ENCODE results near the gene GLOD4. TPM values are rescaled to one million over a fixed set of nuclear protein-coding genes. Genes with fewer than 3 reads are reported as not detected.
A peak's percentile ranks its signal among the peaks of the same experiment; 100 is the strongest.
"Not testable (repeated sequence)": the region's sequence is repeated elsewhere in the genome, so short reads cannot be mapped to it uniquely, and the experiment has no call there.

Gene GLOD4
- total RNA-seq, 2 experiments from 2014 or later: 59.5 to 64.0 TPM

DNA sequence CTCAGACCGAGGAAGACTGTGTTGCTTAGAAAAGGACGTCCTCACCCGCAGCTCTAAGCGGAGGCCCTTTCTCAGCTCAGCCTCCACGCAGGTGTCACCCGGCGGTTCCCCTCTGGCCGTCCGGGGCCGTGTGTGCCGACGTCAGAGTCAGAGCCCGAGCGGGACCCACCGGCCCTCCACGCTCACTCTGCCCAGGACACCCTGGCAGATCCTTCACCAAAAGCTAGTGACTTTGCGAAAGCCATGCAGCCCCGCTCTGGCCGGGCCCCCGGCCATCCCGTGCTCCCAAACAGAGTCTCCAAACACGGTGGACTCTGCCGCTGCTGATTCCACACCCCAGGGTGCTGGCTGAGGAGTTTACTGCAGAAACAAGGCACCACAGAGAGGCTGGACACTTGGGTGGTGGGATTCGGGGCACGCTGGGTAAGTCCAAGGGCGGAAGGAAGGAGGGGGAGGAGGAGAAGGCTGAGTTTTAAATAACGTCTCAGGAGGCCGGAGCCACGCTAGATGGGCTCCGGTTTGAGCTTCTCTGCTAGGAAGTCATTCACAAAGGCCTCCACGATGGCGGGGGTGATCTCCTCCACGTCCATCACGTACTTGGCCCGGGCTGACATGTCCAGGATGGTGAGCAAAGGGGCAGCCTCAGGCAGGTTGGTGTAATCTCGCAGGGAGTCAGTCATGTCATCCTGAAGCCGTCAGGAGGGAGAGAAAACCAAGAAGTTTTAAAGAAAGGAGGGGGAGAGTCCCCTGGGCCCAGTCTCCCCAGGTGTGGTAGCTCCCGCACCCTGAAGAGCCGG, 18.6 kb upstream of the GLOD4 start:
- intact Hi-C loops (cut with DNase I, micrococcal nuclease): no loop called here
- ChIA-PET CTCF (interaction anchor here (0.7 kb wide), 1 partner anchor 180 kb away, joined by 3 read pairs; no protein-coding TSS in a partner anchor), POLR2A (no interaction called here)
- Mint-ChIP-seq H3K4me1 (no peaks in the 10 kb centered on the region), H3K27me3 (no peaks in the 10 kb centered on the region), H3K9me3 (ENCODE audit: low read depth) (no peaks in the 10 kb centered on the region), H3K27ac (no peak overlapping the region), H3K36me3 (ENCODE audit: low read depth) (no peaks in the 10 kb centered on the region), H3K4me3 (no peak overlapping the region)
- no peak for ATAC-seq
- no peak for DNase-seq

DNA sequence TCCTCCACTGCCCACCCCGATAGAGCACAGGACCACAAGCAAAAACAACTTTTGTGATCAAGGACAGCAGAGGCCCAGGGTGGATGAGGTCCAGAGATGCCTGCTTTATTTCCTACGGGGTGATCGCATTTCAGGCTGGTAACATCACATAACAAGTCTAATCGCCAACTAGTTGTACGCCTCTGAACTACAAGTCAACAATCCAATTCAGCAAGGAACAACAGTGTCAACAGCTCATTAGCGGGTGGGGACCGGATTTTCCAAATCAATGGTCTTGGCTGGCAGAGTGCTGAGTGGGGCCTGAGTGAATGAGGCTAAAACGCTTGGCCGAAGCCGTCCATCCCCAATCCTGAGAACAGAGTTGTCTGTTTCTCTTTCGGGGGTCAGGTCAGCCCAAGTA, 17.2 kb upstream of the GLOD4 start:
- ATAC-seq (no peak), DNase-seq (no peak)
- Mint-ChIP-seq H3K4me3 (no peak overlapping the region), H3K27me3 (no peaks in the 10 kb centered on the region), H3K9me3 (ENCODE audit: low read depth) (no peaks in the 10 kb centered on the region), H3K4me1 (peaks cover 6% of the 10 kb centered on the region), H3K27ac (no peak overlapping the region), H3K36me3 (ENCODE audit: low read depth) (no peaks in the 10 kb centered on the region)
- POLR2A ChIA-PET: no interaction called here
- CTCF ChIA-PET: interaction anchor here (0.6 to 0.7 kb wide), 3 partner anchors 80 to 201 kb away, joined by 3 read pairs; no protein-coding TSS in a partner anchor
- intact Hi-C loops (cut with DNase I, micrococcal nuclease): no loop called here

DNA sequence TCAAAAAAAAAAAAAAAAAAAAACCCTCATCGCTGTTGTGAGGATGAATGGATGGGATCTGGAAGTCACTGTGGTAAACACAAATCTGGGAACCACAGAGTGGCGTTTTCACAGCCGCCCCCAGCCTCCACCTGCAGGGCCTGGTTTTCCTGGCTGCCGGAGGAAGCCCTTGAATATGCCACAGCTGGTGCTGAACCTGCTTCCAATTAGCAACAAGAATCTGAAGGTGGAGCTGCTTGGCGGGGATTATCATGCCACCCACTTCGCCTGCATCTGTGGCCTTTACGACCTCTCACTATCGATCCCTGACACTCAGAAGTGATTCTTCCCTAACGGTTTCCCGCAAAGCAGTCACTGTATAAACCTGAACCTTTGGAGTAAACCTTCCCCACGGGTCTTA, 16.2 kb upstream of the GLOD4 start:
- CTCF ChIA-PET: interaction anchor here (0.9 to 2.4 kb wide), 3 partner anchors 168 to 201 kb away, joined by 4 to 13 read pairs (median 6); no protein-coding TSS in a partner anchor

DNA sequence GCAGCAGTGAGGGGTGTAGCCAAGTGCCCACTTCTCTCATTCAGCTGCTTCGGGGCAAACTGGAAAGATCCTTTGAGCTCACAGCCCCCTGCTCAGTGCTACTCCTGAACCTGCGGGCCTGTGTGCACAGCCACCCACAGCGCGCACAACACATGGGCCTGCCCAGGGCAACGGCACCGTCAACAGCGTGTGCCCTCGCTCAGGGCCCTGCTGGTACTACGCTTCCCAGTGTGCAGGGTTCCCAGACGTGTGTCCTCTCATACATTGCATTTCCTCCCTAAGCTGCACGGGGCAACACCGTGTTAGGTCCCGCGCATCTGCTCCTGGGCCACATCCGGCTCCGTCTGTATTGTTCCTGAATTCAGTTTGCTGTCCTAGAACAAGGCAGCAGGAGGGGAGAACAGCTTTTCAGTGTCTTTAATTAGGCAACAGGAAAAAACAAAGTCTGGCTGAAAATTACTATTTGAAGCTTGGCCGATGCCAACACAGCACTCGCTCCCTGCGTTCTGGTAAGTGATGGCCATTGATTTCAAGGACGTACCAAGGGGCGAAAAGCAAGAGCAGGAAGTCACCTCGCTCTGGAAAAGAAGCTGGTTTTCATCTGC, 15.3 kb upstream of the GLOD4 start:
- H3K9me3 Mint-ChIP-seq (ENCODE audit: low read depth): no peaks in the 10 kb centered on the region
- peaks cover 5% of the 10 kb centered on the region for H3K36me3 Mint-ChIP-seq (ENCODE audit: low read depth)
- H3K4me3 Mint-ChIP-seq: no peak overlapping the region
- H3K4me1 Mint-ChIP-seq: peaks cover 6% of the 10 kb centered on the region
- H3K27me3 Mint-ChIP-seq: no peaks in the 10 kb centered on the region
- ChIA-PET CTCF (interaction anchor here (2.1 to 2.4 kb wide), 2 partner anchors 183 to 202 kb away, joined by 6 to 13 read pairs; no protein-coding TSS in a partner anchor), POLR2A (no interaction called here)
- no peak for ATAC-seq
- no peak overlapping the region for H3K27ac Mint-ChIP-seq
- intact Hi-C loops (cut with DNase I, micrococcal nuclease): no loop called here
- DNase-seq: no peak

More for the DNA sequence above, 16.2 kb upstream of the GLOD4 start:
- Mint-ChIP-seq H3K9me3 (ENCODE audit: low read depth) (no peaks in the 10 kb centered on the region), H3K4me1 (peaks cover 6% of the 10 kb centered on the region), H3K4me3 (no peak overlapping the region), H3K27me3 (no peaks in the 10 kb centered on the region), H3K36me3 (ENCODE audit: low read depth) (no peaks in the 10 kb centered on the region), H3K27ac (no peak overlapping the region)
- intact Hi-C loops (cut with DNase I, micrococcal nuclease): no loop called here
- no peak for DNase-seq
- POLR2A ChIA-PET: no interaction called here
- no peak for ATAC-seq

DNA sequence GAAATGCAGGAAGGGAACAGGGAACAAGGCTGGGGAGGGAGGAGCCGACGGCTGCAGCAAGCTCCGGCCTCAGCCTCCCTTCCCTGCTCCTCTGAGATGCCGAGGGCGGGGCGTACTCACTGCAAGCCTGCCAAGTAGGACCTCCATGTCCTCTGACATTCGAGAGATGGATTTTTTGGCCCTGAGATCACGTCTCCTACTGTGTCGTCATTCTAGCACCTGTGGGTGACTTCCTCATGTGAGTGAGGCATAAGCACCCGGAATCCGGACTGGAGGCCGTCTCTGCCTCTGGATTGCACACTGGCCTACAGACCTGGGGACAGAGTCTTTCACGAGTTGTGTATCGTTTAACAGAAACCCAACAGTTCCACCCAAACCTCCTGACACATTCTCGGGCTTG, 14.5 kb upstream of the GLOD4 start:
- ChIA-PET CTCF (interaction anchor here (2.4 to 5.8 kb wide), 2 partner anchors 184 to 203 kb away, joined by 6 to 48 read pairs; partner anchors contain the start of gene NXN), POLR2A (no interaction called here)
- no peak for DNase-seq
- ATAC-seq: no peak
- intact Hi-C loops (cut with DNase I, micrococcal nuclease): no loop called here
- Mint-ChIP-seq H3K27me3 (no peaks in the 10 kb centered on the region), H3K27ac (no peak overlapping the region), H3K36me3 (ENCODE audit: low read depth) (peaks cover 6% of the 10 kb centered on the region), H3K9me3 (ENCODE audit: low read depth) (no peaks in the 10 kb centered on the region), H3K4me1 (peaks cover 6% of the 10 kb centered on the region), H3K4me3 (no peak overlapping the region)

DNA sequence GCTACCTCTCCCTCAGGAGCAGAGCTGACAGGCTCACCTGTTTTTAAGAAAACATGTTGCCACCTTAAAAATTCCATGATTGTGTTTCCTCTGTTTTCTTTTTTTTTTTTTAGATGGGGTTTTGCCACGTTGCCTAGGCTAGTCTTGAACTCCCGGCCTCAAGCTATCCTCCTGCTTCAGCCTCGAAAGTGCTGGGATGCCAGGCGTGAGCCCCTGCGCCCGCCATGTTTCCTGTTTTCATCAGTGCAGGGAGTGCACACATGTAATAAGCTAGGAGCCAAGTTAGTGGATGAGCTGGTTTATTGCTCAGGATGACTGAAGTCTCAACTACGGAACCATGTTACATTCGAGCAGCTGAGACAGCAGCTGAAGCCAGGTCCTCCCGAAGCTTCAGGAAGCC, 13.6 kb upstream of the GLOD4 start:
- POLR2A ChIA-PET: interaction anchor here (0.6 kb wide), 1 partner anchor 11 kb away, joined by 7 read pairs; no protein-coding TSS in a partner anchor

DNA sequence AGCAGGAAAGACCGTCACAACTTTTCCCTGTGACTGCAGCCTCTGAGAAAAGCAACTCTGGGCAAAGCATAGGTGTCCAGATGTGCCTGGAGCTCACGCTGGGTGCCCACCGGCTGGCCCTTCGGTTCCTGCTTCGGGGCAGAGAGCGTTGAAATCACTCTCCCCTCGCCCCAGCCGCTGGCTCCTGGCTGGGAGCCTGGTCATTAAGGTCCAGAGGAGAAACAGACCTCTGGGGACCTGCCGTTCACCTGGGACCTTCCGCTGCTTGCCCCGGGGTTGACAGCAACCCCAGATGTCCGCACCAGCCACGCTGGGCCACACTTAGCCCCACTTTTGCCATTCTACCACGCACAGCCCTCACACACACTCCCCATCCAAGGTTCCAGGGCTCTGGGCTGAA, 13.2 kb upstream of the GLOD4 start:
- no peaks in the 10 kb centered on the region for H3K9me3 Mint-ChIP-seq (ENCODE audit: low read depth)
- ATAC-seq: no peak
- POLR2A ChIA-PET: interaction anchor here (0.6 kb wide), 1 partner anchor 11 kb away, joined by 7 read pairs; no protein-coding TSS in a partner anchor
- CTCF ChIA-PET: interaction anchor here (0.6 to 5.8 kb wide), 10 partner anchors 9 to 383 kb away, joined by 3 to 48 read pairs (median 3); partner anchors contain the start of genes NXN and TIMM22
- no peak overlapping the region for H3K27ac Mint-ChIP-seq
- intact Hi-C loops (cut with DNase I, micrococcal nuclease): loop anchor here in 1 of 2 experiments (1.0 kb wide), 1 partner anchor 201 kb away; no protein-coding TSS in a partner anchor
- no peaks in the 10 kb centered on the region for H3K27me3 Mint-ChIP-seq
- no peak overlapping the region for H3K4me3 Mint-ChIP-seq
- peaks cover 12% of the 10 kb centered on the region for H3K36me3 Mint-ChIP-seq (ENCODE audit: low read depth)
- peaks cover 6% of the 10 kb centered on the region for H3K4me1 Mint-ChIP-seq
- DNase-seq: no peak

More for the DNA sequence above, 13.6 kb upstream of the GLOD4 start:
- CTCF ChIA-PET: interaction anchor here (0.6 to 5.8 kb wide), 11 partner anchors 10 to 1400 kb away, joined by 3 to 48 read pairs (median 3); partner anchors contain the start of genes NXN and TIMM22
- DNase-seq: no peak
- intact Hi-C loops (cut with DNase I, micrococcal nuclease): loop anchor here in 1 of 2 experiments (1.0 kb wide), 1 partner anchor 201 kb away; no protein-coding TSS in a partner anchor
- ATAC-seq: no peak
- Mint-ChIP-seq H3K27ac (no peak overlapping the region), H3K36me3 (ENCODE audit: low read depth) (peaks cover 12% of the 10 kb centered on the region), H3K4me3 (no peak overlapping the region), H3K4me1 (peaks cover 6% of the 10 kb centered on the region), H3K9me3 (ENCODE audit: low read depth) (no peaks in the 10 kb centered on the region), H3K27me3 (no peaks in the 10 kb centered on the region)

DNA sequence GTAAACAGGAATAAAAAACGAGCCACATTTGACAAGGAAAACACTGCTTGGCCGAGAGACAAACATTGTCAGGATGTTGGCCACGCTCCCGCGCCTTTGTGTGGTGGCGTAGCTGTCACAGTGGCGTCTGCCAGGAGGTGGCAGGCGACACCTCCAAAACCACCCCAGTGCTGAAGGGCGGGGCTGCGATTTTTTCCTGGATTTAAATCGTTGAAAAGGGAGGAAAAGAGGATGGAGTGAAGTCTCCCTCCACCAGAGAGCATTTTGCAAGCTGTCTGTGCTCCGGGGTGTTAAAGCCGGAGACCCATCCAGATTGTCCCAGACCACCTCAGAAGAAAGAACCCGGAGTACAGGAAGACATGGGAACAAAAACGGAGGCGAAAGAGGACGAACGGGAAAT, 12.8 kb upstream of the GLOD4 start:
- Mint-ChIP-seq H3K4me3 (no peak overlapping the region), H3K27ac (no peak overlapping the region), H3K27me3 (no peaks in the 10 kb centered on the region), H3K9me3 (ENCODE audit: low read depth) (no peaks in the 10 kb centered on the region), H3K36me3 (ENCODE audit: low read depth) (peaks cover 14% of the 10 kb centered on the region), H3K4me1 (peaks cover 6% of the 10 kb centered on the region)
- ATAC-seq (peak; percentile 80), DNase-seq (peak; percentile 73)
- CTCF ChIA-PET: interaction anchor here (0.6 to 5.8 kb wide), 10 partner anchors 9 to 261 kb away, joined by 3 to 48 read pairs (median 4); partner anchors contain the start of genes NXN and TIMM22
- POLR2A ChIA-PET: interaction anchor here (0.6 kb wide), 1 partner anchor 11 kb away, joined by 7 read pairs; no protein-coding TSS in a partner anchor
- intact Hi-C loops (cut with DNase I, micrococcal nuclease): loop anchor here (1.0 kb wide), 2 partner anchors 186 to 201 kb away; no protein-coding TSS in a partner anchor

DNA sequence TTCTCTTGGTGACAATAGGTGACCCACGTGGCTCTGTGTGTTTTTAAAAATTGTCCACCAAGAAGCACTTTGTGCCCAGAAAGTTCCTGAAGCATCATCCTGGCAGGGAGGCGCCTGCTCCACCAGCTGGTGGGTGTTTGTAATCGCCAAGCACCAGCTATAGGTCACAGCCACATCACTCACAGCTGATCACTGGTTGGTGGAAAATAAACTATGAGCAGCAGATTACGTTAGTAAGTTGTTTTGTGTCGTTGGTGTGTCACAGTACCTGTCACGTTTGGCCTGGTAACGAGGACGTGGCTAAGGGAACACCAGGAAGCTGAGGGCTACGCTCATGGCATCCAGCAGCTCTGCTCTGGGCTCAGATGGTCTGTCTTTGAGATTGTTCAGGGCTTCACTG, 10.2 kb upstream of the GLOD4 start:
- CTCF ChIA-PET: interaction anchor here (1.2 to 5.8 kb wide), 2 partner anchors 189 to 207 kb away, joined by 3 to 48 read pairs; partner anchors contain the start of gene NXN

DNA sequence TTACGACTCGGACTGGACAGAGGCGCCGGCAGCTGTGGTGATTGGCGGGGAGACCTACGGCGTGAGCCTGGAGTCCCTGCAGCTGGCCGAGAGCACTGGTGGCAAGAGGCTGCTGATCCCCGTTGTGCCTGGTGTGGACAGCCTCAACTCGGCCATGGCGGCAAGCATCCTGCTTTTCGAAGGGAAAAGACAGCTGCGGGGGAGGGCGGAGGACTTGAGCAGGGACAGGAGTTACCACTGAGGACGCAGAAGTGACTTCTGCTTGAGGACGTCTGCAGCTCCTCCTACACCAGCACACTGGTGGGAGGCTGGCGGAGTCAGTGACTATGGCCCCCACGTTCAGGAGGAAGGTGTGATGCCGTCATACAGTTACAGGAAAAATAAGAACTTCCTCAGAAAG, 9.7 kb upstream of the GLOD4 start:
- H3K27me3 Mint-ChIP-seq: no peaks in the 10 kb centered on the region
- H3K27ac Mint-ChIP-seq: no peak overlapping the region
- no peak overlapping the region for H3K4me3 Mint-ChIP-seq
- no peaks in the 10 kb centered on the region for H3K9me3 Mint-ChIP-seq (ENCODE audit: low read depth)
- DNase-seq (no peak), ATAC-seq (no peak)
- CTCF ChIA-PET: interaction anchor here (1.0 to 5.8 kb wide), 3 partner anchors 189 to 207 kb away, joined by 3 to 48 read pairs (median 4); partner anchors contain the start of genes NXN and TIMM22
- POLR2A ChIA-PET: interaction anchor here (0.6 kb wide), 1 partner anchor 188 kb away, joined by 3 read pairs; no protein-coding TSS in a partner anchor
- H3K36me3 Mint-ChIP-seq (ENCODE audit: low read depth): peaks cover 25% of the 10 kb centered on the region
- intact Hi-C loops (cut with DNase I, micrococcal nuclease): no loop called here
- peaks cover 6% of the 10 kb centered on the region for H3K4me1 Mint-ChIP-seq

More for the DNA sequence above, 10.2 kb upstream of the GLOD4 start:
- no peak for DNase-seq
- peaks cover 6% of the 10 kb centered on the region for H3K4me1 Mint-ChIP-seq
- H3K36me3 Mint-ChIP-seq (ENCODE audit: low read depth): peaks cover 22% of the 10 kb centered on the region
- ATAC-seq: no peak
- H3K4me3 Mint-ChIP-seq: no peak overlapping the region
- H3K27ac Mint-ChIP-seq: no peak overlapping the region
- H3K9me3 Mint-ChIP-seq (ENCODE audit: low read depth): no peaks in the 10 kb centered on the region
- no peaks in the 10 kb centered on the region for H3K27me3 Mint-ChIP-seq
- POLR2A ChIA-PET: interaction anchor here (0.6 to 0.7 kb wide), 2 partner anchors 10 to 188 kb away, joined by 3 read pairs; no protein-coding TSS in a partner anchor
- intact Hi-C loops (cut with DNase I, micrococcal nuclease): no loop called here

DNA sequence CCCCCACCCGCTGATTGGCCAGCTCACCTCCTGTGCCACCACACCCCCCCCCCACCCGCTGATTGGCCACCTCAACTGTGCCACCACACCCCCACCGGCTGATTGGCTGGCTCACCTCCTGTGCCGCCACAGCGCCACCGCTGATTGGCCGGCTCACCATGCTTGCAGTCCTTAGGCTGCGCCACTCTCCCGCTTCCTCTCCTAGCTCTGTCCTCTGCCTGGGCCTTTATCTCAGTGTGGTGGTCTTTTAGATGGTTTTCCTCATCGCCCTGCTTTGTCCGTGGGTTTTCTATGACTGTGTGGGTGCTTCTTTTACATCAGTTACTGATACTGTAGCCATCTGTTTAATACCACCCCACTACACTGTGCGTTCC, 8.8 kb upstream of the GLOD4 start:
- H3K36me3 Mint-ChIP-seq (ENCODE audit: low read depth): peaks cover 25% of the 10 kb centered on the region
- ATAC-seq; H3K4me3 Mint-ChIP-seq; H3K4me1 Mint-ChIP-seq; H3K27ac Mint-ChIP-seq; H3K27me3 Mint-ChIP-seq; POLR2A ChIA-PET; H3K9me3 Mint-ChIP-seq (ENCODE audit: low read depth); DNase-seq: not testable (repeated sequence)
- intact Hi-C loops (cut with DNase I, micrococcal nuclease): loop anchor here in 1 of 2 experiments (1.0 kb wide), 1 partner anchor 26 kb away; no protein-coding TSS in a partner anchor
- CTCF ChIA-PET: interaction anchor here (1.0 to 5.8 kb wide), 2 partner anchors 190 to 206 kb away, joined by 4 to 48 read pairs; partner anchors contain the start of genes NXN and TIMM22
